ENCODE results near the gene PDE4B.
"Not testable (repeated sequence)": the region's sequence is repeated elsewhere in the genome, so short reads cannot be mapped to it uniquely, and the experiment has no call there.

PDE4B gene

GRCh38 chr1:65958561-65959350, 166.1 kb downstream of the PDE4B start:
- peak; percentile 62 for DNase-seq

GRCh38 chr1:65959896-65960567, 167.3 kb downstream of the PDE4B start:
- DNase-seq = no peak

GRCh38 chr1:65963156-65963888, 170.6 kb downstream of the PDE4B start:
- no peak for DNase-seq

- no peak for DNase-seq
Observed at GRCh38 chr1:65964123-65964522, 171.4 kb downstream of the PDE4B start.

GRCh38 chr1:65965112-65965996, 172.7 kb downstream of the PDE4B start:
- DNase-seq = no peak

GRCh38 chr1:65967492-65967891, 174.8 kb downstream of the PDE4B start:
- DNase-seq = not testable (repeated sequence)

- no peak for DNase-seq
Observed at GRCh38 chr1:65971547-65971946, 178.9 kb downstream of the PDE4B start.

- no peak for DNase-seq
Observed at GRCh38 chr1:65975708-65976107, 183.0 kb downstream of the PDE4B start.

GRCh38 chr1:65979136-65980044, 186.7 kb downstream of the PDE4B start:
- DNase-seq = no peak

- DNase-seq = no peak
Observed at GRCh38 chr1:65980237-65980636, 187.5 kb downstream of the PDE4B start.

- DNase-seq = no peak
Observed at GRCh38 chr1:65983500-65983899, 190.8 kb downstream of the PDE4B start.

GRCh38 chr1:65985393-65986066, 192.8 kb downstream of the PDE4B start:
- DNase-seq = no peak

GRCh38 chr1:65986146-65986545, 193.5 kb downstream of the PDE4B start:
- no peak for DNase-seq

- DNase-seq = no peak
Observed at GRCh38 chr1:65990161-65990560, 197.5 kb downstream of the PDE4B start.

GRCh38 chr1:65991694-65992093, 199.0 kb downstream of the PDE4B start:
- DNase-seq = no peak

- DNase-seq = no peak
Observed at GRCh38 chr1:65992165-65992821, 199.6 kb downstream of the PDE4B start.

GRCh38 chr1:65992831-65993271, 200.2 kb downstream of the PDE4B start:
- no peak for DNase-seq

GRCh38 chr1:65994223-65994622, 201.5 kb downstream of the PDE4B start:
- DNase-seq = no peak

GRCh38 chr1:65995336-65995735, 202.6 kb downstream of the PDE4B start:
- DNase-seq = no peak

- no peak for DNase-seq
Observed at GRCh38 chr1:65995928-65996327, 203.2 kb downstream of the PDE4B start.

All from NCI-H1694 (cell line).